Ascending aorta (tissue), 2 donors: ENCODE data around the gene OR2C1. TPM values are rescaled to one million over a fixed set of nuclear protein-coding genes. Genes with fewer than 3 reads are reported as not detected.

Source experiments
- DNase-seq, 2 donors: peaks; one replicate each; pipeline ENCODE4 v3.0.0-alpha.2; 2019; ENCODE audit warnings: low spot score in 2 of 2
- H3K27ac ChIP-seq, 2 donors: fragments of 200-600 bp; sonication (generic); one replicate each; pipeline ENCODE4 v1.5.1; 2016 to 2017; ENCODE audit warnings: mild to moderate bottlenecking in 1 of 2
- H3K27me3 ChIP-seq: fragments of 200-600 bp; sonication (generic); one replicate; pipeline ENCODE4 v1.5.1; 2017
- H3K36me3 ChIP-seq, 2 donors: fragments of 200-600 bp; sonication (generic); one replicate each; pipeline ENCODE4 v1.5.1; 2016
- H3K4me1 ChIP-seq, 2 donors: fragments of 200-600 bp; sonication (generic); one replicate each; pipeline ENCODE4 v1.5.1; 2016 to 2017; ENCODE audit warnings: mild to moderate bottlenecking in 1 of 2
- H3K4me3 ChIP-seq, 2 donors: fragments of 200-600 bp; sonication (generic); one replicate each; pipeline ENCODE4 v1.5.1; 2016 to 2017; ENCODE audit warnings: mild to moderate bottlenecking in 1 of 2
- H3K9me3 ChIP-seq, 2 donors: fragments of 200-600 bp; sonication (generic); one replicate each; pipeline ENCODE4 v1.5.1; 2016
- CTCF ChIP-seq, 3 experiments: fragments of 200-600 bp in 2 of 3; fragments of 450-650 bp in 1 of 3; sonication (generic) in 2 of 3; IDR thresholded peaks; one replicate each; pipeline ENCODE4 v1.5.1; 2016 to 2019; ENCODE audit warnings: antibody characterized with exemption in 3 of 3, mild to moderate bottlenecking in 1 of 3, moderate library complexity in 1 of 3
- intact Hi-C: fragments of 100-400 bp; cut with DNase I; formaldehyde crosslinking; loops from one replicate; pipeline ENCODE4 v1.15.1; 2023
- total RNA-seq: library from RNA; depleted of rRNA; stranded (reverse); fragments of >200 nt; gene quantifications from one replicate; pipeline ENCODE4 v1.1.0, GENCODE V29; 2016

The OR2C1 gene
- total RNA-seq, 1 donor from 2014 or later = not detected

- H3K9me3 ChIP-seq = peaks cover 2 to 32% of the 10 kb centered on the region in 2 donors
- intact Hi-C loops = no loop called here
- no peaks in the 10 kb centered on the region for H3K36me3 ChIP-seq
- no peaks in the 10 kb centered on the region for H3K27me3 ChIP-seq
- peak overlapping the region; percentile 55 to 76 for H3K27ac ChIP-seq
- peak; percentile 39 to 81 for DNase-seq
- no peaks in the 10 kb centered on the region for H3K4me1 ChIP-seq
- peak overlapping the region; percentile 57 to 61 for H3K4me3 ChIP-seq
- no peak for TF ChIP-seq CTCF (IDR thresholded peaks at IDR 0.05)
Observed at GRCh38 chr16:3364774-3365427, 9.2 kb downstream of the OR2C1 start.

- no peak for TF ChIP-seq CTCF (IDR thresholded peaks at IDR 0.05)
- Histone ChIP-seq H3K4me3 (no peak overlapping the region), H3K9me3 (peaks cover 18 to 33% of the 10 kb centered on the region in 2 donors), H3K4me1 (no peaks in the 10 kb centered on the region), H3K27ac (no peak overlapping the region), H3K27me3 (no peaks in the 10 kb centered on the region), H3K36me3 (no peaks in the 10 kb centered on the region)
- DNase-seq = no peak
- intact Hi-C loops = no loop called here
Observed at GRCh38 chr16:3369073-3369472, 13.4 kb downstream of the OR2C1 start.

- no peak for DNase-seq
- Histone ChIP-seq H3K4me3 (no peak overlapping the region), H3K27ac (no peak overlapping the region), H3K27me3 (no peaks in the 10 kb centered on the region), H3K36me3 (peaks cover 0 to 5% of the 10 kb centered on the region in 2 donors), H3K4me1 (no peaks in the 10 kb centered on the region), H3K9me3 (peaks cover 61 to 69% of the 10 kb centered on the region in 2 donors)
- no peak for TF ChIP-seq CTCF (IDR thresholded peaks at IDR 0.05)
- intact Hi-C loops = loop anchor here (5.0 kb wide), 1 partner anchor 37 kb away; no protein-coding TSS in a partner anchor
Observed at GRCh38 chr16:3375680-3376079, 20.0 kb downstream of the OR2C1 start.

GRCh38 chr16:3377917-3378316 is 22.2 kb downstream of the OR2C1 start:
- DNase-seq = no peak
- TF ChIP-seq CTCF (IDR thresholded peaks at IDR 0.05) = no peak
- no peaks in the 10 kb centered on the region for H3K27me3 ChIP-seq
- no peak overlapping the region for H3K27ac ChIP-seq
- H3K9me3 ChIP-seq = peaks cover 78 to 92% of the 10 kb centered on the region in 2 donors
- H3K36me3 ChIP-seq = peaks cover 14 to 26% of the 10 kb centered on the region in 2 donors
- no peaks in the 10 kb centered on the region for H3K4me1 ChIP-seq
- no peak overlapping the region for H3K4me3 ChIP-seq
- intact Hi-C loops = loop anchor here (5.0 kb wide), 1 partner anchor 34 kb away; no protein-coding TSS in a partner anchor

- peak overlapping the region in 1 of 2 donors; percentile 30 for H3K4me3 ChIP-seq
- intact Hi-C loops = no loop called here
- H3K4me1 ChIP-seq = no peaks in the 10 kb centered on the region
- peaks cover 86 to 91% of the 10 kb centered on the region in 2 donors for H3K9me3 ChIP-seq
- H3K27me3 ChIP-seq = no peaks in the 10 kb centered on the region
- no peak overlapping the region for H3K27ac ChIP-seq
- TF ChIP-seq CTCF (IDR thresholded peaks at IDR 0.05) = no peak
- H3K36me3 ChIP-seq = peaks cover 42 to 66% of the 10 kb centered on the region in 2 donors
- DNase-seq = no peak
Observed at GRCh38 chr16:3383045-3383448, 27.4 kb downstream of the OR2C1 start.
